Cerebellar cortex (tissue), 1 donor: Measurements from ENCODE around the gene SNX30.

Experiments
- DNase-seq: peaks from one replicate; pipeline ENCODE4 v3.0.0-alpha.2; 2015; ENCODE audit warnings: low spot score

The SNX30 gene

DNA sequence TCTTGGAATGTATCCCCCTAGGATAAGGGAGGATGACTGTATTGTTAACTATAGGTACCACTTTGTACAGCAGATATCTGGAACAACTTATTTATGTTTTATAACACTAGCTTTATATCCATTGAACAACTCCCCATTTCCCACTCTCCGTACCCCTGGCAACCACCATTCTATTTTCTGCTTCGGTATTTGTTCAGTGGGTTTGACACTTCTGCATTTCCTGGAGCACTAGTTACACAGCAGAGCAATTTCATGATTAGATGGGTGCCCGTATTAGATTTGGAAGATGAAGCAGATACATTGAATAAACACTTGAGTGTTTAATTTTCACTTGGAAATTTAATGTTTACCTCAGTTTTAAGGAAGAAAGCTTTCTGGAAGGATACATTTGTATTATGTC, 72.7 kb downstream of the SNX30 start:
- no peak for DNase-seq

DNA sequence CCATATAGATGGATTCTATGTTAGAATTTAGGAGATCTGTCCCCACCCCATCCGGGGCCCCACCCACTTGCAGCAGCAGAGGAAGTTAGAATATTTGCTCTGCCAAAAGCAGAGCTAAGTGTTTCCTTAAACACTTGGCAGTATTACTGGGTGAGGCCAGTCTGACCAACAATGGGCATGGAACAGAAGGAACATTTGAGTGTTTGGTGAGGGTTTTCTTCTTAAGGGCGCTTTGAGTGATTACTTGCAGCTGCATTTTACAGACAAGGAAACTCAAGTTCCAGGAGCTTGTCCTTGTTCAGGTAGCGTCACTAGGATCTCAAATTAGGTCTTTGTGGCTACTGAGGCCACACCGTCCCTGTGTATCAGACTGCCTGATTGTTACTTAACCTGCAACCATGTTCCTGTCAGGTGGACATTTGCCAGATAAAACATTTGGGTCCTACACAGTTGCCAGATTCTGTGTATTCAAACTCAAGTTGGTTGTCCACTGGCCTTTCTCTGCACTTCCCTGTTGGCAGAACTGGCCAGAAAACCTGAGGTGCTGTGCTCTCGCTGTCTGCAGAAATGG, 80.8 kb downstream of the SNX30 start:
- peak; percentile 80 for DNase-seq

DNA sequence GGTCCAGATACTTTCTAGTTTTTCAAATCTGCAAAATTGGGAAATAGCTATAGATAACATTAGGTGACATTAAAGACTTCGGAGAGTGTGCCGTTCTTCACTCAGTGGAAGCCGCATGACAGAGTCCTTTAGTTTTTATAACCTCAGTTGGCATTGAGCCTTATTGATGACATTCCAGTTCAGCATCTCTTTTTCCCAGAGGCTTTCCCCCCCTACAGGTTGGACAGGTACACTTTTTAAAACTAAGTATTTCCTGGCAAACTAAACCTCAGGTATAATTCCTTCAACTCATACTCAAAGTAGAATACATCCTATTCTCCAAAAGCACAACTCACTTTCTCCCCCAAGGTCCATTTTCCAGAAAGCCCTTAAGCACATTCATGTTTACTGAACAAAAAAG, 81.4 kb downstream of the SNX30 start:
- DNase-seq: no peak

DNA sequence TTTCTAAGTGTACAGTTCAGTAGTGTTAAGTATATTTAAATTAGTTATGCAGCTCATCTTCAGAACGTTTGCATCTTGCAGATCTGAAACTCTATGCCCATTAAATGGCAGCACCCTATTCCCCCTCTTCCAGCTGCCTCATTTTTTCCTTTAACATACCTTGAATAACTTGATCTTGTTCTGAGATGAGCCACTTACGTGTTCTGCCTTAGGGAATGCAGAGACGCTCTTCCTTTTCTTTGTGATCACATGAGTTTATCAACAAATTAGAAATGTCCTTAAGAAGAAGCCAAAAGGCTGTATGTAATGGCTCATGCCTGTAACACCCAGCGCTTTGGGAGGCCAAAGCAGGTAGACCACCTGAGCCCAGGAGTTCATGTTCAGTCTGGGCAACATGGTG, 82.5 kb downstream of the SNX30 start:
- DNase-seq: no peak

DNA sequence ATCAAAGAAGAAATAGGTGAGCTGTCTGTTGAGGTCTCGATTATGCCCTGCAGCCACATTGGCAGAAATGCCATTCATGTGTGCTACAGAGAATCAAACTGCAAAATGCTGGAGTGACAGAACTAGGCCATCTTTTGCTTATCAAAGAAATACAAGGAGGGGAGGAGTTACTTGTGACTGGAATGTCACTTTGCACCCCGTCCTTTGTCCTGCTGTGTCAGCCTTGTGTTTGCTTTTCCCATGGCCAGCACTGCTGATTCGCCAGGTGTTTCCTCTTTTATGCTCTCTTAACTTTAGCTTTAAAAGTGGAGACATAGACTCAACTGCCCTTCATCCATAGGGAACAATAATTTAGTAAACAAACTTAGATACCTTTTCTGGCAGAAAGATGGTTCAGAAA, 85.8 kb downstream of the SNX30 start:
- no peak for DNase-seq

DNA sequence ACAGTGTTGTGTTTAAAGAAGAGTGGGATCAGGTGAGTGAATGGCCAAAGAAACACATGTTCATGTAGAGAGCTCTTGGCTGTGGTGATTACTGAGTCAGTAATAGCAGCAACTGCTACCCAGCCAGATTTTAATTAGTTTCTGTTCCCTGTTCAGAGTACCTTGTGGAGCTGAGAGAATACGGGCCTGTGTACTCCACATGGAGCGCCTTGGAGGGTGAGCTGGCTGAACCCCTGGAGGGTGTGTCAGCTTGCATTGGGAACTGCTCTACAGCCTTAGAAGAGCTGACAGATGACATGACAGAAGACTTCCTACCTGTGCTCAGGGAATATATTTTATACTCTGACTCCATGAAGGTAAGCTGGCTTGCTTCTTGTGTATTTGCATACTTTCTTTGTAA, 87.8 kb downstream of the SNX30 start:
- DNase-seq: no peak

DNA sequence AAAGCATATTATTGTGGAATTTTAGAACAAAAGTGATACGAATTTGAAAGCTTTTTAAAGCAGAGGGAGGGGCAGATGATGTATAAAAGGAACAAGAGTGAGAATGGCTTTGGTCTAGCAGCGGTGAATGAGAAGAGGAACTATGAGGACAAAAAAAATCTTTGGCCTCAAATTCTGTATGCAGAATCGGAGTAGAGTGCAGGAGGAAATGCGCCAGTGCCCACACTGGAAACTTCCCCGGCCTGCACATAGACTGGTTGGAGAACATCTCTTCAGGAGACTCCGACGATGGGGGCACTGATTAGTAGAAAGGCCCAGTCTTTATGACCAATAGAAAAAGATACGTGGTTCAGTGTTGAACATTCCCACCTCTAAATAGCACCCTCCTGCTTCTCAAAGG, 88.8 kb downstream of the SNX30 start:
- no peak for DNase-seq

DNA sequence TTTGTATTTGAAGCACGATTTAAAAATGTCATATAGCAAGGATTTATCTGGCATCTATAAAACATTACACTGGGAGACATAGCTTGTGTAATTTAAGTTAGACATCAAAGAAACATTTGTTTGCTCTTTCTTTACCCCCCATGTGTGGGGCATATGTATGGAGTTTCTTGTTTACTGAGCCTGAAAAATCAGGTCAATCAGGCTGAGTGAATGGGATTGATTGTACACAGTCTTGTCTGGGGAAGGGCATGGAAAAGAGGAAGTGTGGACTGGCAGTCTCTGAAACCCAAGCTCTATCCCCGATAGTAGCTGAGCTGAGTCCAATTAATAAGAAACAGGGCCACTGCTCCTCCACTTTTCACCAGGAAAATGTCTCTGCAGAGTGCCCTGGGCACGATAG, 90.7 kb downstream of the SNX30 start:
- no peak for DNase-seq

DNA sequence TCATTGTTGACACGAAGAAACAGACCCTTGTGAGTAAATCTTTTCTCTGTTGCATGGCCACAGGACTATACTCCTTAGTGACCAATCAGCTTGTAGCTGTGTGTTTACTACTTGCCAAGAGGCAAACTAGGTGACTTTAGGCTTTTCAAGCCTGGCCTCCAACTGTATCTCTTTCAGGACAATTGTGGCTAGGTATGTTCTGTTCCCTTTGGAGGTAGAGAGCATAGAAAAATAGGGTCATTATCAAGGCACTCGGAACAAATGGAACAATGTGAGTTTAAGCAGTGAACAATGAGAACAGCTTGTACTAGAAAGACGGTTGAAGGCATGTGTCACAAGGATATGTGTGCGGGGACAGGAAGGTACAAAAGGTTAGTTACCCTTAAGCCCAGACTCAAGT, 92.0 kb downstream of the SNX30 start:
- DNase-seq: no peak

DNA sequence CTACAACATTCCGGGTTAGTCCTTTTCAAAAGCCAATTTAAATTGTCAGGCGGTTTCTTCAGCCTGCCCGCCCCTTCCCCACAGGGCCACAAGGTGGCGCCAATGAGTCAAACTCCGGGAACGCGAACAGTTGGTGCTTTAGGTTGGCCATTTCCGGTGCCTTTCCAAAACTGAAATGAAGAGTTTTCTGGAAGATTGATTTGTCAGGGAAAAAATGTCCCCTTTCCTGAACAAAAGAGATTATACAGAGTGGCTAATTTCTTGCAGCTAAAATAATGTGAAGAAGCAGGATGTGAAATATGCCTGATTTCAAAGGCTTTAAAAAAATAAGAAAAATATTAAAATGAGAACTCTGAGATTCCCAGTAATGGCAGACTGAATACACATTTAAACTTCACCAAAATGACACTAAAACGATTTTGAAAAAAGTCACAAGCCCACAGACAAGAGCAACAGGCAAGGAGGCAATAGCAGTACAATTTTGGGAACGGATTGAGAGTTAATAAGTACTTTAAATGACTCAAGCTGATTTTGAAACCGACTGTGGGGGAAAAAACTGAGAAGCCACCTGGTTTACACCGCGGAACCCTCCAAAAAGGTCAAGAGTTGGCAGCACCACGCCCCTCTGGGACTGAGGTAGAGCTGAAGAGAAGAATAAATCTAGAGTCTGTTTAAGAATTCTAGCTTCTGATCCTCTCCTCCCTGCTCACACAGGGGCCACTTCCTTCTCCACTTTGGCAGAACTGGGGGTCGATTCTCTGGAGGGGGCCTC, 94.4 kb downstream of the SNX30 start:
- DNase-seq: peak; percentile 66

DNA sequence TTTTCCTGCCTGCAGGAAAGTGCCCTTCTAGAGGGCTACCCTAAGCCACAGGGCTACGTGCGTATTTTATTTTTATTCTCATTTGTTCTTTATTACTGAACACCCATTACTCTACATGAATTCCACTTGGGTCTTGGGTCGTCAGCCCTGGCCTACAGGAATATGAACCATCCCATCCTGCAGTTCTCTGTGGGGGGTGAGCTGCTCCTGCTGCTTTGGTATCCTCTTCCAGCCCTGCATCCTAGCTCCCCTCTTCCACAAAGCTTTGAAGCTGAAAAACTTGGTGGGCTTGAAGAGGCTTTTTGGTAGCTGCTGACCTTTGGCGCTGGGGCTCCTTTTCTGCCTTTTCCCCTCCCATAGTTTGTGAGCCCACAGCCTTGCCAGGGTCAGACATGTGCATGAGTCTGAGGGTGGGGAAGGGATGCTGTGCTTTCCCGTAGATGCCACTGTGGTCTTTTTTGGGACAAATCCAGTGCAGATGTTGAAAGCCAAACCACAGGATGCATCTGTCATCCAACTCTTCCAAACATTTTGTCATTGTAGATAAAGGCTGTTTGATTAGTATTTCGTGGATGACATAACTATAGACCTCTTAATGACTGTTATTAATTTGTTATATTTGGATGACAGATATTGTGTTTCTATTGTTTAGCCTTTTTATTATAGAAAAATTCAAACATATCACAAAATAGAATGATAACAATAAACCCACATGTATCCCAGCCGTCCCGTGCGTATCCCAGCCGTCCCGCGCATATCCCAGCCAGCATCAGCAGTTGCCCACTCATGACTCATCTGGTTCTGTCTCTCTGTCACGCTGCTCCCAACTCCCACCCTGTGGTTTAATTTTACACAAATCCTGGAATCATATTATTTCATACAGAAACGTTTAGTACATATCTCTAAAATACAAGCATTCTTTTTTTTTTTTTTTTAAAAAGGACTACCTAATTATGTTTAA, 96.2 kb downstream of the SNX30 start:
- DNase-seq: no peak

DNA sequence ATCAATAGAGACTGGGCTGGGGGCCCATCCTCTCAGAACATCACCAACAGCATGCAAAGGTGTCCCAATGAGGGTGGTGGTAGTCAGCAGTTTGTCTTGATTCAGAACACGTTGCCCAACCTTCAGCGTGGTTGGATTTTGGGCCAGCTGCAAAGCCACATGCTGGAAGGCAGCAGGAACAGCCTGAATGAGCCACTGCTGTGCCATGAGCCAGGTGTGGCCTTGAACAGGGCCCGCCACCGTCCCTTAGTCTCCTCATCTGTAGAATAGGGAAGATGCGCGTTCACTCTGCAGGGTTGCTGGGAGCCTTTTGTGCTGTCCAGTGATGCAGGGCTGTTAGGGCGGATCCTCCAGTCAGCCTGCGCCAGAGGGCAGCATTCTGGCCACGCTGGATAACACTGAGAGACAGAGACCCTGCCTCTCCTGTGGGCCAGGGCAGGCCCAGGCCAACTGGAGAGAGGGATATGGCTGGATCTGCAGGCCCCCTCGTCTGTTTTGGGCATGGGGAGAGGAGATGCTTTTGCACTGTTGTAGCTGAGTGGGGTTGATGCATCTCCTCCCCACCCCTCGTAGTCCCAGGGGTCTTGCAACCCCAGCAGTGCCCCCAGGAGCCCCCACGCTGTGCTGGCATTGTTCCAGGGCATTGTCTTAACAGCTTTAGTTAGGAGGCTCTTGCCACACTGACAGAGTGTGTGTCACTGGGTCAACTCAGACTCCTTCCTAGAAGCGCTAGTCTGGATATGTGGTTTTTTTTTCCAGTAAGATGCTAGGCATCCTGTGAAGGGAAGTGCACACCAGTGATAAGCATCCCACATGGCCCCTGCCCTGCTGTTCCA, 98.0 kb downstream of the SNX30 start:
- DNase-seq: no peak

DNA sequence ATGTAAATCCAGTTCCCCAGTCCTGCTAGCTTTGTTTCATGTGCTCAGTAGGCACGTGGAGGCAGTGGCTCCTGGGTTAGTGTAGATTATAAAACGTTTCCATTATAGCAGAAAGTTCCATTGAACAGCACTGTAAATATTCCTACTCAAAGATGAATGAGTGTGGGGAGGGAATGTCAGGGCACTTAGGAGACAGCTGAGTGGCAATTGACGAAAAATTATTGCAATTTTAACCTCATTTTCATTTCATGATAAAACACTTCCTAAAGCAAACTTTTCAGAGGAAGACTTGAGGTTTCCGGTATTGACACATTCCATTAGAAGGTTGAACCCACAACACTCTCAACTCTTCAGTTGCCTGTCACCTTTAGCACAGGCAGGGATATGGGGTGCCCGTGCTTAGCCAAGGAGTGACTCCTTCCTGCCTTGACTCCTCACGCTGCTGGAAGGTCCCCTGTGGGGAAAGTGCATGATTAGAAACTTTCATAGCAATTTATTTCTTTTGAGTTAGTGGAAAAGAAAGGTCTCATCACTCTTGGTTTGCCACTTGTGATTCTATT, 98.9 kb downstream of the SNX30 start:
- no peak for DNase-seq

DNA sequence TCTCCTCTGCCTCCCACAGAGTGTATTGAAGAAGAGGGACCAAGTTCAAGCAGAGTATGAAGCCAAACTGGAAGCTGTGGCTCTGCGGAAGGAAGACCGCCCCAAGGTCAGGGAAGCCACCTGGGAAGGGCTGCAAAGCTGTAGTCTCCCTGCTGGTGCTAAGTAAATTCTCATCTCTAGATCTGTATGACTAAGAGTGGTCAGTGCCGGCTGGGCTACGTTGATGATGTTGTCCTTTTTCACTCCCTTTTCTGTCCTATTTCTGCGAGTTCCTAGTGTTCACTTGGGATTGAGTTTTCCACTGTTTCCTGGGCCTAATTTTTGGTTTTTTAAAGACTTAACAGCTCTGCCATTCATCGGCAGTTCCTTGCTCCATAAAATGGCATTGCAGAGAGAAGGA, 100.3 kb downstream of the SNX30 start:
- DNase-seq: no peak

DNA sequence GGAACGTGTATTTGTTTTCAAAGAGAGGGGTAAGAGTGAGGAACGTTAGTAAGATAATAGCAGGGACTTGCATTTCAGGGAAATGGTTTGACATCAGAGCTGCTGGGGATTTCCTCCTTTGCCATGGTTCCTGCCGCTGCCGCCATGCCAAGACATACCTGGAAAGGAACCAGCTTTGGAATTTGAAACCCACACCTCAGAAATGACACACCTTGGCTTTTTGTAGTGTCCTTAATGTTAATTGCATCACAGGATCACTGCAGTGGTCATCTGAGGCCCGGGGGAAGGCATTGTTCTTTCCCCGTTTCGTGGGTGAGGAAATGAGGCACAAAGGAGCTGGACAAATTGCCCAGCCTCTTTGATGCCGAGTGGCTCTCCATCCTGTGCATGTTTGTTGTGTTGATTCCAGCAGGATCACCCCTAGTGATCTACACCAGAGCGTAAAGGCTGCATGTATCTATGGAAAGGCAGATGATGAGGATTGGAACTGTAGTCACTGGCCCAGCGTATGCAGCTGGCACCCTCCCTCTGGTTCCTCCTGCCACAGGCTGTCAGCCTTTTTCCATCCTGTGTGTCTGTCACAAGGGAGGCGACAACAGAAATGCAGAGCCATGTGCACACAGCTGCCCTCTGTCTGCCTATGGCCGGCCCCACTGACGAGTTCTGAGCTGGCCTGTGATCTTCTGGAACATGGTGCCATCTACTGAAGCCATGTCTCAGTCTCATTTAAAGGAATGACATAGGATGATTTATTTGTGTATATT, 102.4 kb downstream of the SNX30 start:
- DNase-seq: no peak

DNA sequence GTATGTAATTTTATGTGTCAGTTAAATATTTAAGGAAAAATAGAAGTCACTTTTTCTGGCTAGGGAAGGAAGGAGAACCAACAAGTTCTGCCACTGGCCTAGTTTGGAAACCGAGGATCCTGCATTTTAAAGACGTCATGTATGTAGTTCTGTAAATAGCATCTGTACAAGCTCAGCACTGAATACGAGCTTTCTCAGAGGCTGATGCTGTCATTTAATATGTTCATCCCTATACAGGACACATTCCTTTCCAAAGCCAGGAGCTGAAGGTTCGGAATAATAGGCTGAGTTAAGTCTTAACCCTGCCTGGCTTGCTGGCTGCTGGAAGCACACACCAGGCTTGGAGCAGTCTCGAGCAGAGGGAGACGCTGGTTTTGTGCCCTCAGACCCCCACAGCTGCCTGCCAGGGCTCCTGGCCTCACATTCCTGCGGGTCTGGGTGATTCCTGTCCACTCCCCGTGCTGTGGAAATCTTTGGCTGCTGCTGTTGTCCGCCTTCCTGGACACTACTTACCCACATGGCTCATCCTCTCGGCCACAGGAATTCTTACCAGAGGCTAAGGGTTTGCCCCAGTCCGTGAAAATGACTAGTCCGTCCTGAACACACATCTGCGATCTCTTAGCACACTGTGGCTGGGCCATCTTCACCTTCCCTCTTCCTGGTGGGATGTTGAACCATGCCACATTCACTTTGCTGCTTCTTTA, 103.5 kb downstream of the SNX30 start:
- DNase-seq: no peak

DNA sequence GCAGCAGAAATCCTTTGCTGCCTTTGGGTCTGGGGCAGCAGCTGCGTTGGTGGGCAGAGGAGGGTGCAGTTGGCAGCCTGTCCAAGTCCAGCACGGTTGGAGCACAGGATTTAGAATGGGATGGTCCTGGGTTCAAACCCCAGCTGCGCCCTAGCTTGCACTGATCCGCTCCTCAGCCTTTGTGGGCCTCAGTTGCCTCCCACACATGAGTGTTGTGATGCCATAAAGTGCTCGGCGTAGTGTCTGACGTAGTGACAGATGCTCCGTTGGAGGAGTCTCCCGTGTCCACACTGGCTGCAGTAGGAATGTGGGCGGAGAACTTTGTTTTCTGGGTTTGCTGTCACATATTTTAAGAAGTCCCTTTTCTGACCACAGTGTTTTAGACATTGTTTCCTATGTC, 104.1 kb downstream of the SNX30 start:
- no peak for DNase-seq

DNA sequence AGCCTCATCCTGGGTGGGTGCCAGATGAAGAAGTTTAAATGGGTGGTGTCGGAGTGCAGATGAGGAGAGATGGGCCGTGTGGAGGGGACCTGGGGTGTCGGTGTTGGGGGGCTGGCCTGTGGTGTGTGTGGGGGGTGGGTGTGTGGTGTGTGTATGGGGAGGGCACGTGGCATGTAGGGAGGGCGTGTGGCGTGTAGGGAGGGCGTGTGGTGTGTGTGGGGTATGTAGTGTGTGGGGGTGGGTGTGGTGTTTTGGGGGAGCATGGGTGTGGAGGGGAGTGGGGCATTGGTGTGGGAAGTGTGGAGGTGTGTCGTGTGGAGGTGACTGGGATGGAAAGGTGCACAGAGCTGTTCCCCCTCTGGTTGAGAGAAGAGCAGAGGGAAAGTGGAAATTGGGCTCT, 105.6 kb downstream of the SNX30 start:
- DNase-seq: no peak

DNA sequence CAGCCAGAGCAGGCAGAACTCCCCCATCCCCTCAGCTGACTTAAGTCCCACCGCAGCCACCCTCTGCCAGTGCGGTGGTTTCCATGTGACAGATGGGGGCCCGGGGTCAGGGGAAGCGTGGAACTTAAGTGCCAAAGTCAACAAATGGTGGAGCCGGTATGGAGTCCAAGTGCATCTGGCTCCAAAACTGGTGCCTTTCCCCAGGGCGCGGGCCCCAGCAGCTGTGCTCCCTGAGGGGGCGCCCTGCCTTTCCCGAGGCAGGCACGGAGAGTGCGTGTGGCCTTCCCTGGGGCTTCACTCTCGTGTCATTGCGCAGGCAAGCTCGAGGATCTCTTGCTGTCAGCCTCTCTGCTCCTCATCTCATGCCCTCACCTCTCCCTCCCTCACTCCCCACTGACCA, 106.3 kb downstream of the SNX30 start:
- no peak for DNase-seq

DNA sequence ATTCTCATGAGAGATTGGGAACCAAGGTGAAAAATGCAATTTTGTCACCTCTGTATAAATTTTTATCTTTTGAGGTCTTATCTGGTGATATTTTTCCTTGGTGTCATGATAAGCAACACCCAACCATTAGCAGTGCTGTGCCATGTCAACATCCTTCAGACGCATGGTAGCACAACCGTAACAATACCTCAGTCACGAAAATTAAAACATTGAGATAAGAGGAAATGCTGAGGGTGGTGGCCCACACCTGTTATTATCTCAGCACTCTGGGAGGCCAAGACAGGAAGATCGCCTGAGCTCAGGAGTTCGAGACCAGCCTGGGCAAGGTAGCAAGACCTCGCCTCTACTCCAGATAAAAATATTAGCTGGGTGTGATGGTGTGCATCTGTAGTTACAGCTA, 107.4 kb downstream of the SNX30 start:
- DNase-seq: no peak
